H1 (cell line): ENCODE measurements around the gene FAAP100. TPM values are rescaled to one million over a fixed set of nuclear protein-coding genes. Genes with fewer than 3 reads are reported as not detected.

ENCODE experiments used
- CTCF ChIA-PET: fragments of 300-600 bp; sonication (Branson Sonifier 250); formaldehyde crosslinking; loops from one replicate; lab custom pipeline; 2021; ENCODE audit not compliant: partially characterized antibody; lab: Charles Lee
- POLR2A ChIA-PET: fragments of 300-600 bp; sonication (Branson Sonifier 250); formaldehyde crosslinking; loops from one replicate; lab custom pipeline; 2021; ENCODE audit warnings: inconsistent platforms; ENCODE audit not compliant: partially characterized antibody; lab: Charles Lee
- DNase-seq, 2 experiments: peaks; one replicate each; pipeline versions ENCODE4 v3.0.0 to v3.0.0-alpha.2; 2010 to 2022; ENCODE audit warnings: low spot score in 2 of 2, low read depth in 1 of 2, mixed read lengths in 1 of 2
- FAIRE-seq: peaks from 2 replicates; lab custom pipeline; 2011; peaks lifted over from hg19 to GRCh38; lab: Jason Lieb, UNC
- H2AFZ ChIP-seq: 2 replicates; pipeline ENCODE4 v1.8.1; 2012; ENCODE audit warnings: low read length, inconsistent platforms
- H2AK5ac ChIP-seq: 2 replicates; pipeline ENCODE4 v1.6.1; 2013; ENCODE audit warnings: low read depth, low read length
- H2BK120ac ChIP-seq: replicated peaks from 2 replicates; pipeline ENCODE3; 2013; ENCODE audit warnings: low read depth, low read length, inconsistent platforms
- H2BK12ac ChIP-seq: 2 replicates; pipeline ENCODE4 v1.6.1; 2013; ENCODE audit warnings: low read depth, low read length
- H2BK15ac ChIP-seq: 2 replicates; pipeline ENCODE4 v1.6.1; 2013; ENCODE audit warnings: low read length
- H2BK20ac ChIP-seq: 2 replicates; pipeline ENCODE4 v1.6.1; 2013; ENCODE audit warnings: low read length
- H2BK5ac ChIP-seq: 2 replicates; pipeline ENCODE4 v1.6.1; 2013; ENCODE audit warnings: low read depth, low read length
- H3K14ac ChIP-seq: 2 replicates; pipeline ENCODE4 v1.6.1; 2013; ENCODE audit warnings: inconsistent platforms; ENCODE audit not compliant: insufficient read length
- H3K18ac ChIP-seq: 2 replicates; pipeline ENCODE4 v1.6.1; 2013; ENCODE audit warnings: low read length; ENCODE audit errors: extremely low read depth
- H3K23ac ChIP-seq: 2 replicates; pipeline ENCODE4 v1.6.1; 2013; ENCODE audit warnings: inconsistent platforms; ENCODE audit not compliant: insufficient read length
- H3K23me2 ChIP-seq: 2 replicates; pipeline ENCODE4 v1.6.1; 2013; ENCODE audit warnings: low read depth, low read length
- H3K27ac ChIP-seq: 2 replicates; pipeline ENCODE4 v1.6.1; 2011; ENCODE audit warnings: low read depth, low read length, inconsistent platforms
- H3K27me3 ChIP-seq, 4 experiments: replicated peaks in 1 of 4; 1 replicate in 1 of 4; 2 replicates in 3 of 4; pipeline versions ENCODE4 v1.6.1 to v1.8.1; 2011 to 2013; ENCODE audit warnings: low read length in 3 of 4, mild to moderate bottlenecking in 3 of 4, inconsistent platforms in 2 of 4, mixed read lengths in 2 of 4, moderate library complexity in 1 of 4; ENCODE audit not compliant: control insufficient read depth in 3 of 4, insufficient read depth in 3 of 4; ENCODE audit errors: extremely low read depth in 1 of 4
- H3K36me3 ChIP-seq, 4 experiments: 2 replicates each; pipeline versions ENCODE4 v1.6.1 to v1.8.1; 2011 to 2013; ENCODE audit warnings: mild to moderate bottlenecking in 4 of 4, low read length in 3 of 4, moderate library complexity in 2 of 4, control low read depth in 1 of 4, inconsistent platforms in 1 of 4; ENCODE audit not compliant: insufficient read depth in 4 of 4, control insufficient read depth in 2 of 4
- H3K4ac ChIP-seq: replicated peaks from 2 replicates; pipeline ENCODE3; 2013; ENCODE audit warnings: low read length, low read depth, mixed read lengths, inconsistent platforms; ENCODE audit not compliant: insufficient read length
- H3K4me1 ChIP-seq, 4 experiments: replicated peaks in 1 of 4; 1 replicate in 1 of 4; 2 replicates in 3 of 4; pipeline versions ENCODE4 v1.6.1 to v1.8.1; 2011 to 2013; ENCODE audit warnings: low read length in 3 of 4, inconsistent platforms in 2 of 4, mixed read lengths in 1 of 4; ENCODE audit not compliant: insufficient read depth in 4 of 4, control insufficient read depth in 3 of 4
- H3K4me2 ChIP-seq, 2 experiments: 2 replicates each; pipeline versions ENCODE4 v1.6.1 to v1.8.1; 2011 to 2013; ENCODE audit warnings: low read depth in 2 of 2, low read length in 2 of 2, control low read depth in 1 of 2, inconsistent platforms in 1 of 2, mild to moderate bottlenecking in 1 of 2; ENCODE audit not compliant: insufficient read depth in 1 of 2
- H3K4me3 ChIP-seq, 4 experiments: fragments of 200-600, 300-600 bp in 1 of 4; sonication (generic), shearing (Covaris generic), sonication (Bioruptor Twin) in 1 of 4; 2 replicates each; pipeline versions ENCODE4 v1.5.1 to v1.8.1; 2011 to 2016; ENCODE audit warnings: low read length in 4 of 4, low read depth in 3 of 4, control low read depth in 2 of 4, inconsistent platforms in 2 of 4, mild to moderate bottlenecking in 2 of 4, mixed read lengths in 1 of 4, moderate library complexity in 1 of 4; ENCODE audit not compliant: insufficient read depth in 2 of 4; ENCODE audit errors: extremely low read depth in 1 of 4
- H3K56ac ChIP-seq: replicated peaks from 2 replicates; pipeline ENCODE3; 2013; ENCODE audit warnings: low read depth, mild to moderate bottlenecking, mixed read lengths, low read length, inconsistent platforms; ENCODE audit not compliant: insufficient read length
- H3K79me1 ChIP-seq: 2 replicates; pipeline ENCODE4 v1.6.1; 2013; ENCODE audit warnings: low read depth, low read length, control low read depth
- H3K79me2 ChIP-seq, 2 experiments: 2 replicates each; pipeline versions ENCODE4 v1.6.1 to v1.8.1; 2012 to 2013; ENCODE audit warnings: low read length in 2 of 2, mild to moderate bottlenecking in 2 of 2, inconsistent platforms in 1 of 2; ENCODE audit not compliant: insufficient read depth in 2 of 2, control insufficient read depth in 1 of 2
- H3K9ac ChIP-seq, 4 experiments: replicated peaks in 1 of 4; 1 replicate in 1 of 4; 2 replicates in 3 of 4; pipeline versions ENCODE4 v1.6.1 to v1.8.1; 2011 to 2013; ENCODE audit warnings: low read depth in 3 of 4, low read length in 3 of 4, control low read depth in 2 of 4, mild to moderate bottlenecking in 2 of 4, moderate library complexity in 2 of 4, inconsistent platforms in 1 of 4; ENCODE audit errors: extremely low read depth in 1 of 4
- H3K9me3 ChIP-seq, 2 experiments: 2 replicates each; pipeline versions ENCODE4 v1.6.1 to v1.8.1; 2012 to 2013; ENCODE audit warnings: mild to moderate bottlenecking in 2 of 2, moderate library complexity in 2 of 2, control low read depth in 1 of 2, inconsistent platforms in 1 of 2, low read depth in 1 of 2, low read length in 1 of 2, mixed read lengths in 1 of 2; ENCODE audit not compliant: insufficient read depth in 2 of 2
- H4K20me1 ChIP-seq, 2 experiments: replicated peaks in 1 of 2; 2 replicates each; pipeline versions ENCODE3 to v1.8.1; 2011 to 2013; ENCODE audit warnings: inconsistent platforms in 2 of 2, low read length in 2 of 2, mild to moderate bottlenecking in 1 of 2; ENCODE audit not compliant: insufficient read depth in 2 of 2, control insufficient read depth in 1 of 2
- H4K5ac ChIP-seq: 2 replicates; pipeline ENCODE4 v1.6.1; 2013; ENCODE audit warnings: low read length, low read depth, mixed read lengths, inconsistent platforms; ENCODE audit not compliant: insufficient read length
- H4K8ac ChIP-seq: 2 replicates; pipeline ENCODE4 v1.8.0; 2013; ENCODE audit warnings: mild to moderate bottlenecking, moderate library complexity, low read length, inconsistent platforms; ENCODE audit not compliant: insufficient read depth; ENCODE audit errors: extremely low read depth
- H4K91ac ChIP-seq: replicated peaks from 2 replicates; pipeline ENCODE3; 2013; ENCODE audit warnings: low read length, mixed read lengths, inconsistent platforms; ENCODE audit not compliant: insufficient read length
- E2F6 ChIP-seq: IDR thresholded peaks from 2 replicates; pipeline ENCODE4 v1.6.1; 2012; ENCODE audit warnings: inconsistent platforms
- KDM5A ChIP-seq: fragments of 200-600 bp; IDR thresholded peaks from 2 replicates; pipeline ENCODE4 v1.7.1; 2012; ENCODE audit warnings: mild to moderate bottlenecking, low read length, inconsistent platforms, mixed read lengths
- MAX ChIP-seq: IDR thresholded peaks from 2 replicates; pipeline ENCODE4 v1.6.1; 2012; ENCODE audit warnings: inconsistent platforms
- POU5F1 ChIP-seq: IDR thresholded peaks from 2 replicates; pipeline ENCODE4 v1.6.1; 2011; ENCODE audit warnings: low read depth, mild to moderate bottlenecking, low read length, moderate library complexity
- RFX5 ChIP-seq: IDR thresholded peaks from 2 replicates; pipeline ENCODE4 v1.6.1; 2011; ENCODE audit warnings: low read depth, low read length, improper control_type of control experiment, borderline replicate concordance
- SIN3A ChIP-seq, 2 experiments: IDR thresholded peaks in 1 of 2; conservative IDR thresholded peaks in 1 of 2; 2 replicates each; pipeline ENCODE4 v1.6.1; 2011 to 2012; ENCODE audit warnings: low read length in 2 of 2, improper control_type of control experiment in 1 of 2, low read depth in 1 of 2, mild to moderate bottlenecking in 1 of 2
- SIX5 ChIP-seq: IDR thresholded peaks from 2 replicates; pipeline ENCODE4 v1.6.1; 2011; ENCODE audit warnings: mild to moderate bottlenecking, low read depth, low read length
- SP1 ChIP-seq: IDR thresholded peaks from 2 replicates; pipeline ENCODE4 v1.6.1; 2011; ENCODE audit warnings: low read depth, low read length
- USF2 ChIP-seq: IDR thresholded peaks from 2 replicates; pipeline ENCODE4 v1.6.1; 2011; ENCODE audit warnings: low read length, improper control_type of control experiment
- YY1 ChIP-seq: IDR thresholded peaks from 2 replicates; pipeline ENCODE4 v1.6.1; 2011; ENCODE audit warnings: low read depth, mild to moderate bottlenecking, low read length
- WGBS, 2 experiments: shearing (Covaris generic) in 1 of 2; methylation state at CpG; one replicate each; pipeline versions ENCODE4 v1.1.6 to v1.1.7; 2013 to 2015; ENCODE audit warnings: low lambda C conversion rate in 2 of 2, mixed read lengths in 2 of 2, inconsistent platforms in 1 of 2, low coverage in 1 of 2, missing lambda C conversion rate in 1 of 2; ENCODE audit not compliant: insufficient replicate concordance in 2 of 2, insufficient coverage in 1 of 2, insufficient read length in 1 of 2; ENCODE audit errors: extremely low coverage in 1 of 2, missing lambda C conversion rate in 1 of 2; 5-methylcytosine and 5-hydroxymethylcytosine counted together
- polyA plus RNA-seq, 7 experiments: library from polyadenylated mRNA; depleted of rRNA in 3 of 7; stranded (reverse) in 5 of 7; unstranded in 2 of 7; fragments of >200 nt in 5 of 7; fragments of 200-250 nt in 2 of 7; gene quantifications; 1 replicate in 5 of 7; 2 replicates in 1 of 7; 4 replicates in 1 of 7; pipeline versions ENCODE4 v1.2.1 to v1.2.3, GENCODE V29; 2011 to 2013; ENCODE audit warnings: missing spikeins in 2 of 7, mixed read lengths in 2 of 7
- total RNA-seq: library from RNA; stranded (reverse); fragmentation: NEBNext Ultra II Directional; extraction: Animal tissue kit (Norgen Biotek cat#: 25700); gene quantifications from 2 replicates; pipeline ENCODE4 v1.2.1, GENCODE V29; 2021

The FAAP100 gene
- total and polyA plus RNA-seq, 2 of the 8 experiments (the other 6 are each of a cell fraction or from before 2014, with no cell fraction given), result 23.2 to 41.8 TPM

- POLR2A ChIA-PET, result interaction anchor here (35.8 kb wide), 1 partner anchor 21 kb away, joined by 1004 read pairs; the partner anchor contains the start of genes ACTG1 and FSCN2
- Histone ChIP-seq H4K91ac (no peak overlapping the region), H3K23ac (no peak overlapping the region), H4K5ac (no peak overlapping the region)
- TF ChIP-seq SP1 (no peak), E2F6 (peak; percentile 12; the same call in 1 of the 2 replicates), KDM5A (no peak), POU5F1 (no peak), SIX5 (no peak), SIN3A (conservative IDR thresholded peaks at IDR 0.05 in 1 of 2, IDR thresholded peaks at IDR 0.05 in 1 of 2; ENCODE audit: low read depth in 1 of 2, low read length in 2 of 2) (no peak), USF2 (peak; percentile 72), MAX (peak; percentile 58), RFX5 (no peak), YY1 (no peak)
- TF ChIP-seq, all 59 proteins: peak for 3
- Histone ChIP-seq H3K4ac (peak overlapping the region; percentile 4), H3K9me3 (no peaks in the 10 kb centered on the region), H2AK5ac (no peak overlapping the region), H3K14ac (no peak overlapping the region), H3K4me2 (no peak overlapping the region), H3K56ac (no peak overlapping the region), H2BK120ac (no peak overlapping the region), H3K23me2 (no peaks in the 10 kb centered on the region), H2BK5ac (no peak overlapping the region), H3K4me3 (no peak overlapping the region), H3K9ac (no peak overlapping the region), H3K4me1 (peaks cover 4 to 17% (median 11%) of the 10 kb centered on the region in 4 experiments), H3K79me1 (no peaks in the 10 kb centered on the region), H2BK15ac (no peak overlapping the region), H3K36me3 (no peaks in the 10 kb centered on the region), H2BK20ac (no peak overlapping the region), H3K27ac (no peak overlapping the region), H2AFZ (no peak overlapping the region), H3K18ac (no peak overlapping the region), H4K8ac (no peak overlapping the region), H4K20me1 (no peaks in the 10 kb centered on the region), H2BK12ac (no peak overlapping the region), H3K27me3 (peaks cover 0 to 5% (median 2%) of the 10 kb centered on the region in 4 experiments; a peak in 3 of 7 replicates), H3K79me2 (no peaks in the 10 kb centered on the region)
- CTCF ChIA-PET, result interaction anchor here (1.1 kb wide), 1 partner anchor 185 kb away, joined by 3 read pairs; no protein-coding TSS in a partner anchor
- FAIRE-seq (no peak), DNase-seq (no peak)
- 82% methylated on average over 8 of the region's 8 CpGs; no CpG with 5 or more reads in 1 of the 2 experiments for WGBS, 2 experiments
Measured at GRCh38 chr17:81494626-81495377, 57.4 kb downstream of the FAAP100 start.
